Activated naive CD4-positive, alpha-beta T cell treated with anti-CD3 and anti-CD28 coated beads, Interleukin-2, amount 10 ng/mL, durations not matched to agents 7 days and 5 days (primary cell): Measurements from ENCODE around the gene TMEM191B.
"Not testable (repeated sequence)": the region's sequence is repeated elsewhere in the genome, so short reads cannot be mapped to it uniquely, and the experiment has no call there.

Experiments
- CTCF ChIA-PET: fragments of 350-600 bp; sonication (Branson Sonifier 250); formaldehyde crosslinking; loops from one replicate; lab custom pipeline; 2021; ENCODE audit warnings: antibody characterized with exemption; lab: Charles Lee
- DNase-seq: peaks from one replicate; pipeline ENCODE4 v3.0.0-alpha.2; 2020
- H3K27ac Mint-ChIP-seq: one replicate; pipeline ENCODE4 v1.8.0; 2021; ENCODE audit warnings: mild to moderate bottlenecking, moderate library complexity, mixed read lengths
- H3K27me3 Mint-ChIP-seq: one replicate; pipeline ENCODE4 v1.8.0; 2021; ENCODE audit warnings: mild to moderate bottlenecking, mixed read lengths
- H3K36me3 Mint-ChIP-seq: one replicate; pipeline ENCODE4 v1.8.0; 2021; ENCODE audit warnings: mixed read lengths
- H3K4me1 Mint-ChIP-seq: one replicate; pipeline ENCODE4 v1.8.0; 2021; ENCODE audit warnings: mixed read lengths
- H3K4me3 Mint-ChIP-seq: one replicate; pipeline ENCODE4 v1.8.0; 2021; ENCODE audit warnings: mild to moderate bottlenecking, moderate library complexity, mixed read lengths
- H3K9me3 Mint-ChIP-seq: one replicate; pipeline ENCODE4 v1.8.0; 2021; ENCODE audit warnings: mixed read lengths

The TMEM191B gene

GRCh38 chr22:18527752-18528596 lies at the start of gene TMEM191B:
TMEM191B (plus strand) TSS chr22:18527802; CDS start chr22:18527981, 179 bp downstream.
- CTCF ChIA-PET, DNase-seq, H3K27me3 Mint-ChIP-seq, H3K4me3 Mint-ChIP-seq, H3K4me1 Mint-ChIP-seq, H3K9me3 Mint-ChIP-seq, H3K36me3 Mint-ChIP-seq, H3K27ac Mint-ChIP-seq: not testable (repeated sequence)

- CTCF ChIA-PET, H3K36me3 Mint-ChIP-seq, DNase-seq, H3K27ac Mint-ChIP-seq, H3K27me3 Mint-ChIP-seq, H3K9me3 Mint-ChIP-seq, H3K4me1 Mint-ChIP-seq, H3K4me3 Mint-ChIP-seq: not testable (repeated sequence)
These were observed 31.4 kb upstream of the TMEM191B start for GRCh38 chr22:18496227-18496626.

GRCh38 chr22:18511327-18511726 lies 16.3 kb upstream of the TMEM191B start:
- DNase-seq, H3K4me1 Mint-ChIP-seq, H3K27me3 Mint-ChIP-seq, H3K36me3 Mint-ChIP-seq, CTCF ChIA-PET, H3K9me3 Mint-ChIP-seq, H3K27ac Mint-ChIP-seq, H3K4me3 Mint-ChIP-seq: not testable (repeated sequence)

- H3K27ac Mint-ChIP-seq, CTCF ChIA-PET, H3K27me3 Mint-ChIP-seq, H3K4me1 Mint-ChIP-seq, H3K9me3 Mint-ChIP-seq, H3K4me3 Mint-ChIP-seq, DNase-seq, H3K36me3 Mint-ChIP-seq: not testable (repeated sequence)
These were observed 15.2 kb upstream of the TMEM191B start for GRCh38 chr22:18512378-18512777.

- CTCF ChIA-PET, H3K27ac Mint-ChIP-seq, H3K4me1 Mint-ChIP-seq, H3K4me3 Mint-ChIP-seq, DNase-seq, H3K27me3 Mint-ChIP-seq, H3K36me3 Mint-ChIP-seq, H3K9me3 Mint-ChIP-seq: not testable (repeated sequence)
These were observed 14.1 kb upstream of the TMEM191B start for GRCh38 chr22:18513454-18513853.

GRCh38 chr22:18518061-18518460 lies 9.5 kb upstream of the TMEM191B start, which contains the start of gene GGTLC3:
GGTLC3 (minus strand) TSS chr22:18518161; CDS start chr22:18517897, 264 bp downstream.
- H3K9me3 Mint-ChIP-seq, H3K27ac Mint-ChIP-seq, H3K27me3 Mint-ChIP-seq, H3K4me1 Mint-ChIP-seq, H3K4me3 Mint-ChIP-seq, H3K36me3 Mint-ChIP-seq, CTCF ChIA-PET, DNase-seq: not testable (repeated sequence)

GRCh38 chr22:18522762-18523161 lies 4.8 kb upstream of the TMEM191B start:
- H3K9me3 Mint-ChIP-seq, H3K36me3 Mint-ChIP-seq, H3K27ac Mint-ChIP-seq, DNase-seq, H3K27me3 Mint-ChIP-seq, H3K4me1 Mint-ChIP-seq, CTCF ChIA-PET, H3K4me3 Mint-ChIP-seq: not testable (repeated sequence)

- H3K36me3 Mint-ChIP-seq, DNase-seq, H3K27ac Mint-ChIP-seq, H3K9me3 Mint-ChIP-seq, H3K4me1 Mint-ChIP-seq, H3K4me3 Mint-ChIP-seq, CTCF ChIA-PET, H3K27me3 Mint-ChIP-seq: not testable (repeated sequence)
These were observed 4.3 kb upstream of the TMEM191B start for GRCh38 chr22:18523328-18523727.

- H3K9me3 Mint-ChIP-seq, H3K4me3 Mint-ChIP-seq, H3K36me3 Mint-ChIP-seq, H3K27me3 Mint-ChIP-seq, H3K27ac Mint-ChIP-seq, H3K4me1 Mint-ChIP-seq, CTCF ChIA-PET: not testable (repeated sequence)
- peak; percentile 79 for DNase-seq
These were observed 1.2 kb downstream of the TMEM191B start for GRCh38 chr22:18528597-18529415.

- H3K9me3 Mint-ChIP-seq, H3K27me3 Mint-ChIP-seq, H3K36me3 Mint-ChIP-seq, DNase-seq, H3K4me3 Mint-ChIP-seq, CTCF ChIA-PET, H3K27ac Mint-ChIP-seq, H3K4me1 Mint-ChIP-seq: not testable (repeated sequence)
These were observed 2.0 kb downstream of the TMEM191B start for GRCh38 chr22:18529416-18530145.

- CTCF ChIA-PET, H3K27me3 Mint-ChIP-seq, H3K36me3 Mint-ChIP-seq, DNase-seq, H3K27ac Mint-ChIP-seq, H3K4me3 Mint-ChIP-seq, H3K9me3 Mint-ChIP-seq, H3K4me1 Mint-ChIP-seq: not testable (repeated sequence)
These were observed 6.0 kb downstream of the TMEM191B start for GRCh38 chr22:18533633-18534032.

GRCh38 chr22:18534315-18534714 lies 6.7 kb downstream of the TMEM191B start:
- H3K9me3 Mint-ChIP-seq, H3K4me3 Mint-ChIP-seq, H3K4me1 Mint-ChIP-seq, H3K27ac Mint-ChIP-seq, H3K36me3 Mint-ChIP-seq, H3K27me3 Mint-ChIP-seq, DNase-seq, CTCF ChIA-PET: not testable (repeated sequence)

- H3K4me1 Mint-ChIP-seq, result not testable (repeated sequence)
These were observed 12.4 kb downstream of the TMEM191B start for GRCh38 chr22:18539994-18540393.

GRCh38 chr22:18543400-18543799 lies 15.8 kb downstream of the TMEM191B start:
- DNase-seq, H3K36me3 Mint-ChIP-seq, H3K9me3 Mint-ChIP-seq, H3K4me3 Mint-ChIP-seq, H3K27me3 Mint-ChIP-seq, CTCF ChIA-PET, H3K27ac Mint-ChIP-seq, H3K4me1 Mint-ChIP-seq: not testable (repeated sequence)

More at GRCh38 chr22:18539994-18540393, 12.4 kb downstream of the TMEM191B start:
- H3K36me3 Mint-ChIP-seq, H3K9me3 Mint-ChIP-seq, H3K27me3 Mint-ChIP-seq, DNase-seq, H3K4me3 Mint-ChIP-seq, CTCF ChIA-PET, H3K27ac Mint-ChIP-seq: not testable (repeated sequence)
